Left lung (tissue), 10 donors: Measurements from ENCODE around the gene HSDL2. TPM values are rescaled to one million over a fixed set of nuclear protein-coding genes. Genes with fewer than 3 reads are reported as not detected.

Source experiments
- ATAC-seq: fragments of 200-7000 bp; cut with Tn5 transposase; one replicate; pipeline ENCODE4 v1.9.1; 2020; ENCODE audit warnings: moderate library complexity
- DNase-seq, 4 donors: peaks; one replicate each; pipeline ENCODE4 v3.0.0-alpha.2; 2013 to 2020
- H3K27ac ChIP-seq, 2 donors: fragments of 200-600 bp; sonication (generic) in 1 of 2; one replicate each; pipeline versions ENCODE4 v1.5.0 to v1.8.0; 2020 to 2021
- H3K27me3 ChIP-seq, 2 donors: fragments of 200-600 bp; sonication (generic) in 1 of 2; one replicate each; pipeline versions ENCODE4 v1.5.0 to v1.8.0; 2020 to 2021
- H3K36me3 ChIP-seq, 2 donors: fragments of 200-600 bp; sonication (generic) in 1 of 2; one replicate each; pipeline versions ENCODE4 v1.5.0 to v1.8.0; 2020 to 2021
- H3K4me1 ChIP-seq, 2 donors: fragments of 200-600 bp; one replicate each; pipeline ENCODE4 v1.8.0; 2021
- H3K4me3 ChIP-seq, 2 donors: fragments of 200-600 bp; sonication (generic) in 1 of 2; one replicate each; pipeline versions ENCODE4 v1.5.0 to v1.8.0; 2020 to 2021; ENCODE audit warnings: mild to moderate bottlenecking in 1 of 2
- H3K9me3 ChIP-seq, 2 donors: fragments of 200-600 bp; sonication (generic) in 1 of 2; one replicate each; pipeline versions ENCODE4 v1.5.0 to v1.8.0; 2020 to 2021
- intact Hi-C, 2 donors: fragments of 100-400 bp; cut with DNase I; formaldehyde crosslinking; loops; one replicate each; pipeline versions ENCODE4 v1.11.2 to v1.14.2; 2022
- polyA plus RNA-seq, 6 donors: library from polyadenylated mRNA; unstranded; fragments of 120-200 nt; gene quantifications; one replicate each; pipeline ENCODE4 v1.2.1, GENCODE V29; 2013; ENCODE audit not compliant: insufficient read length in 6 of 6
- total RNA-seq, 2 donors: library from RNA; stranded (reverse); fragmentation: NEBNext Ultra II Directional; extraction: Animal tissue kit (Norgen Biotek cat#: 25700); gene quantifications; one replicate each; pipeline ENCODE4 v1.2.1, GENCODE V29; 2021
- TF ChIP-seq, protein P1 (sequence below), 2 donors: fragments of 200-600 bp; sonication (generic) in 1 of 2; IDR thresholded peaks; one replicate each; pipeline versions ENCODE4 v1.5.0 to v1.8.0; 2021; ENCODE audit warnings: antibody characterized with exemption in 2 of 2
- donor health status: DM: no; HTN: yes; CAD: no.
- donor health status: DM: no; HTN: no; CAD: no.

HSDL2 gene
- total and polyA plus RNA-seq, 8 donors, result 40.3 to 77.9 (median 64.2) TPM

DNA sequence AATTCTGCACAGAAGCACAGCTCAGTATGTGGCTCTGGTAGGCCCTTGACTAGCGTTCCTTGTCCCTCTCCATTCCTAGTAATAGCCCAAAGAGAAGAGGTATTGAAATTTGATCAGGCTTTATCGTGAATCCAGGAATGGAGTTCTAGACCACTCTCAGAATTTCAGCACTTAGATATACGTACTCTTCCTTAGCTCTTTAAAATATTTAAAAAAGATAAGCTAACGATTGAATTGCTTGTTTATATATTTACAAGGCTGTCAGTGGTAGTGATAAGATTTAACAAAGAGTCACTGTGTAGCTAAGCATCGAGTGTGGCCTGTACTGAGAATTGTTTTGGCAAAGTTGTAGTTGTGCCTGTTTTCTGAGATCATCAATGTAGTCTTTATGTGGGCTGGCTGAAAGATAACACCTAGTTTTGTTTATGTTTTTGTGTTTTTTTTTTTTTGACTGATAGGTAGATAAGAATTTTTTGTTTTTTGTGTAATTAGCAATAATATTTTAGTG lies 109.2 kb downstream of the HSDL2 start:
- Histone ChIP-seq H3K27ac (no peak overlapping the region), H3K4me1 (peaks cover 0 to 25% of the 10 kb centered on the region in 2 donors), H3K27me3 (no peaks in the 10 kb centered on the region), H3K4me3 (peak overlapping the region in 1 of 2 donors; percentile 94), H3K36me3 (no peaks in the 10 kb centered on the region), H3K9me3 (peaks cover 5 to 11% of the 10 kb centered on the region in 2 donors)
- TF ChIP-seq, protein P1, sequence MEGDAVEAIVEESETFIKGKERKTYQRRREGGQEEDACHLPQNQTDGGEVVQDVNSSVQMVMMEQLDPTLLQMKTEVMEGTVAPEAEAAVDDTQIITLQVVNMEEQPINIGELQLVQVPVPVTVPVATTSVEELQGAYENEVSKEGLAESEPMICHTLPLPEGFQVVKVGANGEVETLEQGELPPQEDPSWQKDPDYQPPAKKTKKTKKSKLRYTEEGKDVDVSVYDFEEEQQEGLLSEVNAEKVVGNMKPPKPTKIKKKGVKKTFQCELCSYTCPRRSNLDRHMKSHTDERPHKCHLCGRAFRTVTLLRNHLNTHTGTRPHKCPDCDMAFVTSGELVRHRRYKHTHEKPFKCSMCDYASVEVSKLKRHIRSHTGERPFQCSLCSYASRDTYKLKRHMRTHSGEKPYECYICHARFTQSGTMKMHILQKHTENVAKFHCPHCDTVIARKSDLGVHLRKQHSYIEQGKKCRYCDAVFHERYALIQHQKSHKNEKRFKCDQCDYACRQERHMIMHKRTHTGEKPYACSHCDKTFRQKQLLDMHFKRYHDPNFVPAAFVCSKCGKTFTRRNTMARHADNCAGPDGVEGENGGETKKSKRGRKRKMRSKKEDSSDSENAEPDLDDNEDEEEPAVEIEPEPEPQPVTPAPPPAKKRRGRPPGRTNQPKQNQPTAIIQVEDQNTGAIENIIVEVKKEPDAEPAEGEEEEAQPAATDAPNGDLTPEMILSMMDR (IDR thresholded peaks at IDR 0.05), result no peak
- no peak for DNase-seq
- intact Hi-C loops, result no loop called here
- ATAC-seq, result no peak

- Histone ChIP-seq H3K4me3 (no peak overlapping the region), H3K4me1 (peaks cover 0 to 25% of the 10 kb centered on the region in 2 donors), H3K27me3 (no peaks in the 10 kb centered on the region), H3K9me3 (peaks cover 9 to 21% of the 10 kb centered on the region in 2 donors), H3K36me3 (peaks cover 0 to 5% of the 10 kb centered on the region in 2 donors), H3K27ac (no peak overlapping the region)
- no peak for ATAC-seq
- DNase-seq, result no peak
- TF ChIP-seq, protein P1 (IDR thresholded peaks at IDR 0.05), result no peak
- intact Hi-C loops, result no loop called here
These were observed 110.2 kb downstream of the HSDL2 start for GRCh38 chr9:112489876-112490666.

GRCh38 chr9:112493393-112494137 lies 113.7 kb downstream of the HSDL2 start:
- Histone ChIP-seq H3K27ac (no peak overlapping the region), H3K9me3 (peaks cover 9 to 22% of the 10 kb centered on the region in 2 donors), H3K4me3 (no peak overlapping the region), H3K36me3 (peaks cover 0 to 5% of the 10 kb centered on the region in 2 donors), H3K4me1 (peaks cover 0 to 30% of the 10 kb centered on the region in 2 donors), H3K27me3 (no peaks in the 10 kb centered on the region)
- TF ChIP-seq, protein P1 (IDR thresholded peaks at IDR 0.05), result no peak
- no peak for DNase-seq
- intact Hi-C loops, result no loop called here
- no peak for ATAC-seq

GRCh38 chr9:112494153-112494552 lies 114.2 kb downstream of the HSDL2 start:
- TF ChIP-seq, protein P1 (IDR thresholded peaks at IDR 0.05), result no peak
- intact Hi-C loops, result no loop called here

DNA sequence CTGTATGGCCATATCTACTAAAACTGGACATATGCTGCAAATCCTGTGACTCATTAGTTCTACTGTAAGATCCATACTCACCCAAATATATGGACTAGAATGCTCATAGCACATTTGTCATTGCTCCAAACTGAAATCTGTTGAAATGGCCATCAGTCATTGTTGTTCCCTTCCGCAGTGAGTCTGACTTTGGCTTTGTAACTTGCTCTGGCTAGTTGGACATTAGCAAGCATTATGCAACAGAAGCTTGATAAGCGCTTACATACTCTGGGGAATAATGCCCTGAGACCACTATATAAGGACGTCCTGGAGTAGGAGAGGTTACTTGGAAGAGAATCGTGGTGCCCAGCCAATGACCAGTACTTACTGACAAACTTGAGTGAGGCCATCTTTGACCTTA lies 115.7 kb downstream of the HSDL2 start:
- H3K27ac ChIP-seq, result peak overlapping the region in 1 of 2 donors; percentile 80
- intact Hi-C loops, result no loop called here
- TF ChIP-seq, protein P1 (IDR thresholded peaks at IDR 0.05), result no peak

More at GRCh38 chr9:112494153-112494552, 114.2 kb downstream of the HSDL2 start:
- DNase-seq, result no peak
- H3K4me1 ChIP-seq, result peaks cover 0 to 30% of the 10 kb centered on the region in 2 donors
- H3K9me3 ChIP-seq, result peaks cover 9 to 22% of the 10 kb centered on the region in 2 donors
- H3K27ac ChIP-seq, result no peak overlapping the region
- H3K36me3 ChIP-seq, result peaks cover 0 to 5% of the 10 kb centered on the region in 2 donors
- no peak overlapping the region for H3K4me3 ChIP-seq
- no peak for ATAC-seq
- no peaks in the 10 kb centered on the region for H3K27me3 ChIP-seq

More for the DNA sequence above, 115.7 kb downstream of the HSDL2 start:
- DNase-seq (no peak), ATAC-seq (peak; percentile 62)
- no peak overlapping the region for H3K4me3 ChIP-seq
- H3K36me3 ChIP-seq, result peaks cover 0 to 5% of the 10 kb centered on the region in 2 donors
- peaks cover 9 to 22% of the 10 kb centered on the region in 2 donors for H3K9me3 ChIP-seq
- H3K27me3 ChIP-seq, result no peaks in the 10 kb centered on the region
- peaks cover 0 to 25% of the 10 kb centered on the region in 2 donors for H3K4me1 ChIP-seq
